HL-60 (cell line): ENCODE data around the gene ANKRD44.

Source experiments
- DNase-seq, 2 experiments: peaks; one replicate each; pipeline ENCODE4 v3.0.0-alpha.2; 2010 to 2020; ENCODE audit warnings: low read depth in 1 of 2, low spot score in 1 of 2
- H3K27ac ChIP-seq: fragments of 250-450 bp; sonication (Bioruptor Pico); replicated peaks from 2 replicates; pipeline ENCODE4 v1.5.1; 2020; ENCODE audit warnings: mild to moderate bottlenecking, moderate library complexity
- H3K27me3 ChIP-seq: fragments of 250-450 bp; sonication (Bioruptor Pico); 2 replicates; pipeline ENCODE4 v1.5.1; 2021; ENCODE audit warnings: mild to moderate bottlenecking, moderate library complexity; ENCODE audit not compliant: insufficient read depth, poor library complexity, severe bottlenecking
- H3K4me3 ChIP-seq: replicated peaks from 2 replicates; pipeline ENCODE4 v1.5.1; 2011; ENCODE audit warnings: mild to moderate bottlenecking, control low read depth, low read length; ENCODE audit not compliant: insufficient read depth
- GABPA ChIP-seq: IDR thresholded peaks from 2 replicates; pipeline ENCODE4 v1.6.1; 2012; ENCODE audit warnings: low read depth
- POLR2AphosphoS5 ChIP-seq: IDR thresholded peaks from 2 replicates; pipeline ENCODE4 v1.6.1; 2012; ENCODE audit warnings: low read depth
- SPI1 ChIP-seq: IDR thresholded peaks from 2 replicates; pipeline ENCODE4 v1.6.1; 2012; ENCODE audit warnings: low read depth, mild to moderate bottlenecking, borderline replicate concordance
- TF ChIP-seq, protein P1 (sequence below): IDR thresholded peaks from one replicate; pipeline ENCODE4 v1.5.1; 2011; ENCODE audit warnings: low read length, control low read depth, inconsistent platforms; ENCODE audit not compliant: insufficient read depth
- TF ChIP-seq, protein P2 (sequence below): IDR thresholded peaks from 2 replicates; pipeline ENCODE4 v1.6.1; 2012; ENCODE audit warnings: low read depth; ENCODE audit not compliant: insufficient replicate concordance

ANKRD44 gene

DNA sequence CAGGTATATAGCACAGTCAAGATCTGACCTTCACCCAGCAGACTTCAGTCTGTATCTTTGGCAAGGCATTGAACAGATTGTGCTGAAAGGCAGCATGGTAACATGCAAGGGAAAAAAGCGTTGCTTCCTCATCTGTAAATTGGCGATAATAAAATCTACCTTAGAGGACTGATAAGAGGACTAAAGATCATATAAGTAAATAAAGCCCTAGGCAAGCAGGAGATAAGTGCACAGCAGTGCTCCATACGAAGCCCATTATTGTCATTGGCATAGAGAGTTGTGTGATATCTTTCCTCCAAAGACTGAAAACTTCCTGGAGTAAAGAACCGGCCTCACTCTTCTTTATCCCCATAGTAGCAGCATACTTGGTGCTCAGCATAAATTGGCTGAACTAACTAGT lies 162.6 kb downstream of the ANKRD44 start:
- DNase-seq = no peak
- TF ChIP-seq GABPA = no peak
- TF ChIP-seq, protein P1, sequence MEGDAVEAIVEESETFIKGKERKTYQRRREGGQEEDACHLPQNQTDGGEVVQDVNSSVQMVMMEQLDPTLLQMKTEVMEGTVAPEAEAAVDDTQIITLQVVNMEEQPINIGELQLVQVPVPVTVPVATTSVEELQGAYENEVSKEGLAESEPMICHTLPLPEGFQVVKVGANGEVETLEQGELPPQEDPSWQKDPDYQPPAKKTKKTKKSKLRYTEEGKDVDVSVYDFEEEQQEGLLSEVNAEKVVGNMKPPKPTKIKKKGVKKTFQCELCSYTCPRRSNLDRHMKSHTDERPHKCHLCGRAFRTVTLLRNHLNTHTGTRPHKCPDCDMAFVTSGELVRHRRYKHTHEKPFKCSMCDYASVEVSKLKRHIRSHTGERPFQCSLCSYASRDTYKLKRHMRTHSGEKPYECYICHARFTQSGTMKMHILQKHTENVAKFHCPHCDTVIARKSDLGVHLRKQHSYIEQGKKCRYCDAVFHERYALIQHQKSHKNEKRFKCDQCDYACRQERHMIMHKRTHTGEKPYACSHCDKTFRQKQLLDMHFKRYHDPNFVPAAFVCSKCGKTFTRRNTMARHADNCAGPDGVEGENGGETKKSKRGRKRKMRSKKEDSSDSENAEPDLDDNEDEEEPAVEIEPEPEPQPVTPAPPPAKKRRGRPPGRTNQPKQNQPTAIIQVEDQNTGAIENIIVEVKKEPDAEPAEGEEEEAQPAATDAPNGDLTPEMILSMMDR = no peak
- TF ChIP-seq POLR2AphosphoS5 = no peak
- TF ChIP-seq SPI1 = no peak
- TF ChIP-seq, protein P2, sequence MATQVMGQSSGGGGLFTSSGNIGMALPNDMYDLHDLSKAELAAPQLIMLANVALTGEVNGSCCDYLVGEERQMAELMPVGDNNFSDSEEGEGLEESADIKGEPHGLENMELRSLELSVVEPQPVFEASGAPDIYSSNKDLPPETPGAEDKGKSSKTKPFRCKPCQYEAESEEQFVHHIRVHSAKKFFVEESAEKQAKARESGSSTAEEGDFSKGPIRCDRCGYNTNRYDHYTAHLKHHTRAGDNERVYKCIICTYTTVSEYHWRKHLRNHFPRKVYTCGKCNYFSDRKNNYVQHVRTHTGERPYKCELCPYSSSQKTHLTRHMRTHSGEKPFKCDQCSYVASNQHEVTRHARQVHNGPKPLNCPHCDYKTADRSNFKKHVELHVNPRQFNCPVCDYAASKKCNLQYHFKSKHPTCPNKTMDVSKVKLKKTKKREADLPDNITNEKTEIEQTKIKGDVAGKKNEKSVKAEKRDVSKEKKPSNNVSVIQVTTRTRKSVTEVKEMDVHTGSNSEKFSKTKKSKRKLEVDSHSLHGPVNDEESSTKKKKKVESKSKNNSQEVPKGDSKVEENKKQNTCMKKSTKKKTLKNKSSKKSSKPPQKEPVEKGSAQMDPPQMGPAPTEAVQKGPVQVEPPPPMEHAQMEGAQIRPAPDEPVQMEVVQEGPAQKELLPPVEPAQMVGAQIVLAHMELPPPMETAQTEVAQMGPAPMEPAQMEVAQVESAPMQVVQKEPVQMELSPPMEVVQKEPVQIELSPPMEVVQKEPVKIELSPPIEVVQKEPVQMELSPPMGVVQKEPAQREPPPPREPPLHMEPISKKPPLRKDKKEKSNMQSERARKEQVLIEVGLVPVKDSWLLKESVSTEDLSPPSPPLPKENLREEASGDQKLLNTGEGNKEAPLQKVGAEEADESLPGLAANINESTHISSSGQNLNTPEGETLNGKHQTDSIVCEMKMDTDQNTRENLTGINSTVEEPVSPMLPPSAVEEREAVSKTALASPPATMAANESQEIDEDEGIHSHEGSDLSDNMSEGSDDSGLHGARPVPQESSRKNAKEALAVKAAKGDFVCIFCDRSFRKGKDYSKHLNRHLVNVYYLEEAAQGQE = no peak
- no peak overlapping the region for H3K4me3 ChIP-seq
- no peaks in the 10 kb centered on the region for H3K27me3 ChIP-seq
- no peak overlapping the region for H3K27ac ChIP-seq

DNA sequence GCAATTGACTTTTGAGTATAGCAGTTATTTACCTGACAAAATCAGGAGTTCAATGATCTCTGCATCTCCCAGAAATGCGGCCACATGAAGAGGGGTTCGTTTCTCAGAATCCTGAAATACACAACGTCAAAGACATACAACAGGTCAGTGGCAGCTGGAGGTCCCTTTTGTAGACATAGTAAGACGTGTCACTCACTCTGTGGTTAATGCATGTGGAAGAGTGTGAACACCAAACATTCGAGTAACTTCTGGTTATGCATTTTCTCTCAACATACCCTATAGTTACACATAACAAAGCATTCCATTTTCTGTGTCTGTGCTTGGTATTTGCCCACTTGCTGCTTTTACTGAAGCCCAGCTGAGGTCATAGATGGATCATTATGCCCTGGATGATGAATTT lies 163.6 kb downstream of the ANKRD44 start:
- no peaks in the 10 kb centered on the region for H3K27me3 ChIP-seq
- no peak overlapping the region for H3K4me3 ChIP-seq
- no peak for TF ChIP-seq GABPA
- TF ChIP-seq SPI1 = no peak
- no peak for TF ChIP-seq POLR2AphosphoS5
- TF ChIP-seq, protein P1 = no peak
- TF ChIP-seq, protein P2 = no peak
- DNase-seq = no peak
- H3K27ac ChIP-seq = no peak overlapping the region

DNA sequence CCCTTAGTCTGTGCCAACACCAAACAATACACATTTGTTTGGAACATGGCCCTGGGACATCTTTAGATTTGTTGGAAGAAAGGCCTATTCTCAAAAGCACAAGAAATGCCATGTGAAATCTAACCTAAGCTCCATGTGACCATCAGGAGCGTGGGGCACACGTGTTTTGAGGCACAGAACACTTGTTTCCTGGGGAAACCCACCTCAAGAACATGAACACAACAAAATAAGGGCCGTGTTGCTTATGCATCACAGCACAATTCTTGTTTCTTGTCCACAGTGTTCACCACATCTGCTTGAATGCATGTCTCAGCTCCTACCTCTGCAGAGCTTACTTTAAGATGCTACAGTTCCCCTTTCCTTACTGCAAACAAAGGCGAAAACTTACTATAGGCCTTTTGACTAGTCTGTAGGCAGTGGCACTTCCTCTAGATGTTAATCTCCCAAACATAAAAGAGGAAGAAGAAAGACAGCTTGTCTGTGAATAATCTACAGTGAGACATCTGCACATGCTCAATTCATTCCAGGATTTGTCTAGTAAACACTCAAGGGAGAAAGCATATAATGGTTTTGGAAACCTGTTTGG lies 165.0 kb downstream of the ANKRD44 start:
- peak; percentile 52 to 80 for DNase-seq
- TF ChIP-seq SPI1 (peak; percentile 100), POLR2AphosphoS5 (no peak)
- TF ChIP-seq, protein P1 = no peak
- TF ChIP-seq, protein P2 = no peak
- Histone ChIP-seq H3K4me3 (no peak overlapping the region), H3K27ac (peak overlapping the region; percentile 46), H3K27me3 (no peaks in the 10 kb centered on the region)
